AG10803 (cell line): Measurements from ENCODE around the gene ZNF837.
A peak's percentile ranks its signal among the peaks of the same experiment; 100 is the strongest.
"Not testable (repeated sequence)": the region's sequence is repeated elsewhere in the genome, so short reads cannot be mapped to it uniquely, and the experiment has no call there.

ENCODE experiments used
- DNase-seq: peaks from one replicate; pipeline ENCODE4 v3.0.0; 2010; ENCODE audit warnings: low read depth
- H3K4me3 ChIP-seq: 2 replicates; pipeline ENCODE4 v1.5.1; 2011; ENCODE audit warnings: mild to moderate bottlenecking, low read length, control low read depth
- TF ChIP-seq, protein P1 (sequence below): conservative IDR thresholded peaks from 2 replicates; pipeline ENCODE4 v1.5.1; 2011; ENCODE audit warnings: mild to moderate bottlenecking, low read length, control low read depth, inconsistent platforms

Gene ZNF837

DNA sequence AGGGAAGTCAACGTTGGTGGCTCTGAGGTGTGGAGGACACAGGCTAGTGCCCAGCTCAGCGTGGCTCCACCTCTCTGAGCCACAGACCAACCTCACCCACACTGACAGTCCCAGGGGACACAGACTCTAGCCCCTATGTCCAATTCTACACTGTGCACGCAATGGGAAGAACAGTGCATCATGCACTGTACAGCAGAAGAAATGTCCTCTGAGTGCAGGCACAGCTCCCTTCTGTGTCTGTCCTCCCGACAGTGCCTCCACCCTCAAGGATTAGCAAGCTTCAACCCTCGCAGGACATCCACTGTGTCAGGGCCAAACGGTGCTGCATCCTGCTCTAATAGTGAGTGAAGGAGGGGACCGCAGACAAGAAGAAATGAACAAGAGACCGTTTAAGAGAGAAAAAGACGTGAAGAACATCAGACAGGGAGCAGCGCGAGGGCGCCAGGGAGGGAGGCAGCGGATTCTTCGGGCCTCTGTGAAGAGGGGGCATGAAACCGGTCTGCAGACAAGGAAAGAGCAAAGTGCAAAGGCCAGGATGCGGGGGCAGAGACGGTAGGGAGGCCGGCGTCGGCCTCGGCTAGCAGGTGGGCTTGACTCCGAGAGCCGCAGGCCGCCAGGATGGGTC lies 681 bp downstream of the ZNF837 start:
- H3K4me3 ChIP-seq = peak overlapping the region; percentile 86
- TF ChIP-seq, protein P1, sequence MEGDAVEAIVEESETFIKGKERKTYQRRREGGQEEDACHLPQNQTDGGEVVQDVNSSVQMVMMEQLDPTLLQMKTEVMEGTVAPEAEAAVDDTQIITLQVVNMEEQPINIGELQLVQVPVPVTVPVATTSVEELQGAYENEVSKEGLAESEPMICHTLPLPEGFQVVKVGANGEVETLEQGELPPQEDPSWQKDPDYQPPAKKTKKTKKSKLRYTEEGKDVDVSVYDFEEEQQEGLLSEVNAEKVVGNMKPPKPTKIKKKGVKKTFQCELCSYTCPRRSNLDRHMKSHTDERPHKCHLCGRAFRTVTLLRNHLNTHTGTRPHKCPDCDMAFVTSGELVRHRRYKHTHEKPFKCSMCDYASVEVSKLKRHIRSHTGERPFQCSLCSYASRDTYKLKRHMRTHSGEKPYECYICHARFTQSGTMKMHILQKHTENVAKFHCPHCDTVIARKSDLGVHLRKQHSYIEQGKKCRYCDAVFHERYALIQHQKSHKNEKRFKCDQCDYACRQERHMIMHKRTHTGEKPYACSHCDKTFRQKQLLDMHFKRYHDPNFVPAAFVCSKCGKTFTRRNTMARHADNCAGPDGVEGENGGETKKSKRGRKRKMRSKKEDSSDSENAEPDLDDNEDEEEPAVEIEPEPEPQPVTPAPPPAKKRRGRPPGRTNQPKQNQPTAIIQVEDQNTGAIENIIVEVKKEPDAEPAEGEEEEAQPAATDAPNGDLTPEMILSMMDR = no peak
- no peak for DNase-seq

- H3K4me3 ChIP-seq = no peak overlapping the region
Observed at GRCh38 chr19:58379246-58379645, 1.6 kb downstream of the ZNF837 start.

GRCh38 chr19:58376724-58377123 lies 4.1 kb downstream of the ZNF837 start:
- not testable (repeated sequence) for H3K4me3 ChIP-seq, DNase-seq

More at GRCh38 chr19:58379246-58379645, 1.6 kb downstream of the ZNF837 start:
- DNase-seq = no peak
- TF ChIP-seq, protein P1 = no peak

- no peak overlapping the region for H3K4me3 ChIP-seq
- TF ChIP-seq, protein P1 = no peak
- DNase-seq = no peak
Observed at GRCh38 chr19:58374200-58374599, 6.6 kb downstream of the ZNF837 start.

GRCh38 chr19:58372311-58373133 lies 8.3 kb downstream of the ZNF837 start:
- TF ChIP-seq, protein P1 = no peak
- no peak for DNase-seq
- H3K4me3 ChIP-seq = no peak overlapping the region

- TF ChIP-seq, protein P1 = no peak
- no peak for DNase-seq
- no peak overlapping the region for H3K4me3 ChIP-seq
Observed at GRCh38 chr19:58368561-58369360, 12.1 kb downstream of the ZNF837 start.

DNA sequence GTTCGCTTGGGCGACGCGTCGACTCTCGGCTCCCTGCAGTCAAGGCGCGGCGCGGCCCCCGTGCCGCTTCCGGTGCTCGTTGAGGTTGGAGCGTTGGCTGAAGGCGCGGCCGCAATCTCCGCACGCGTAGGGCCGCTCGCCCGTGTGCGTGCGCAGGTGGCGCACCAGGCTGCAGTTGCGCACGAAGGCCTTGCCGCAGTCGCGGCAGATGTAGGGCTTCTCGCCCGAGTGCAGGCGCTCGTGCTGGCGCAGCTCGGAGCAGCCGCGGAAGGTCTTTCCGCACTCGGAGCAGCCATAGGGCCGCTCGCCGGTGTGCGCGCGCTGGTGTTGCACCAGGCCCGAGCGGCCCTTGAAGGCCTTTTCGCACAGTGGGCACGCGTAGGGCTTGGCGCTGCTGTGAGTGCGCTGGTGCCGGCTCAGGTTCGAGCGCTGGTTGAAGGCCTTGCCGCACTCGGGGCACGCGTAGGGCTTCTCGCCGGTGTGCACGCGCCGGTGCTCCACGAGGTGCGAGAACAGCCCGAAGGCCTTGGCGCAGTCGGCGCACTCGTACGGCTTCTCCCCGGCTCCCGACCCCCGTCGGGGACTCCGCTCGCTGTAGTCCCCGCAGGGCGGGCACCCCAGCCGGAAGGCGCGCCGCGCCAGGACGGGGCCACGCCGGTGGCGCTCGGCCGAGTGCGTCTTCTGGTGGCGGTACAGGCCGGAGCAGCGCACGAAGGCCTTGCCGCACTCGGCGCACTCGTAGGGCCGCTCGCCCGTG lies 13.0 kb downstream of the ZNF837 start:
- DNase-seq = no peak
- TF ChIP-seq, protein P1 = no peak

More for the DNA sequence above, 13.0 kb downstream of the ZNF837 start:
- no peak overlapping the region for H3K4me3 ChIP-seq
